ENCODE data around the gene TCHP.

The TCHP gene

DNA sequence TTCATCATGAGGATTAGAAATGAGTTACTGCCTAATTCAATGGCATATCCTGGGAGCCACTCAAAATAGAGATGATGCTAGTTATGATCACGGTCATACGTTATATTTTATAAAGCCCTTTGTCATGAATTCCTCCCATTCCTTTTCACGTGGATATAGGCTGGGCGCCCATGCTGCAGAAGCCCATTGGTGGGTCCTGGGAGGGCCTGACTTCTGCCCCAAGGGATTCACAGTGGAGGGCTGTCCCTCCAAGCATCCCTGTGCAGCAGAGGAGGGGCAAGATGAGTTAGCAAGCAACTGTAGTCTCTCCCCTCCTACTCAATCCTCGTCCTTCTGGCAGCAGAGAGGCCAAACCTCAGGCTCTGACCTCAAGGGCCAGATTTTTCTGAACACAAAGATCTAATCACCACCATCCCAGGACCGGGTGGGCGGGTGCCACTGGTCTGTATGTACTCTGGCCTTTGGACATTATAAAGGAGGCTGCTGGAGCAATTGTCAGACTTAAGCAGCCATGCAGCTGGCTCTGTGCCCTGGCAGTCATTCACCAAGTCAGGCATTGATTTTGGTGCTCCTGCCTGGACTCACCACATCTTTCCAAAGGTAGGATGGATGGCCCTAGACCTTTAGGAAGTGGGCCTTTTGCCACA lies 28.3 kb upstream of the TCHP start:
- no peak for DNase-seq (ENCODE audit: low spot score)
- in situ Hi-C loops (cut with MboI; ENCODE audit: low pct_unique_long_range_greater_than_20kb, low sequenced_read_pairs, unreplicated experiment) = no loop called here
- TF ChIP-seq, protein P1, sequence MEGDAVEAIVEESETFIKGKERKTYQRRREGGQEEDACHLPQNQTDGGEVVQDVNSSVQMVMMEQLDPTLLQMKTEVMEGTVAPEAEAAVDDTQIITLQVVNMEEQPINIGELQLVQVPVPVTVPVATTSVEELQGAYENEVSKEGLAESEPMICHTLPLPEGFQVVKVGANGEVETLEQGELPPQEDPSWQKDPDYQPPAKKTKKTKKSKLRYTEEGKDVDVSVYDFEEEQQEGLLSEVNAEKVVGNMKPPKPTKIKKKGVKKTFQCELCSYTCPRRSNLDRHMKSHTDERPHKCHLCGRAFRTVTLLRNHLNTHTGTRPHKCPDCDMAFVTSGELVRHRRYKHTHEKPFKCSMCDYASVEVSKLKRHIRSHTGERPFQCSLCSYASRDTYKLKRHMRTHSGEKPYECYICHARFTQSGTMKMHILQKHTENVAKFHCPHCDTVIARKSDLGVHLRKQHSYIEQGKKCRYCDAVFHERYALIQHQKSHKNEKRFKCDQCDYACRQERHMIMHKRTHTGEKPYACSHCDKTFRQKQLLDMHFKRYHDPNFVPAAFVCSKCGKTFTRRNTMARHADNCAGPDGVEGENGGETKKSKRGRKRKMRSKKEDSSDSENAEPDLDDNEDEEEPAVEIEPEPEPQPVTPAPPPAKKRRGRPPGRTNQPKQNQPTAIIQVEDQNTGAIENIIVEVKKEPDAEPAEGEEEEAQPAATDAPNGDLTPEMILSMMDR (IDR thresholded peaks at IDR 0.05; ENCODE audit: extremely low read depth, insufficient read depth, missing control alignments) = no peak

DNA sequence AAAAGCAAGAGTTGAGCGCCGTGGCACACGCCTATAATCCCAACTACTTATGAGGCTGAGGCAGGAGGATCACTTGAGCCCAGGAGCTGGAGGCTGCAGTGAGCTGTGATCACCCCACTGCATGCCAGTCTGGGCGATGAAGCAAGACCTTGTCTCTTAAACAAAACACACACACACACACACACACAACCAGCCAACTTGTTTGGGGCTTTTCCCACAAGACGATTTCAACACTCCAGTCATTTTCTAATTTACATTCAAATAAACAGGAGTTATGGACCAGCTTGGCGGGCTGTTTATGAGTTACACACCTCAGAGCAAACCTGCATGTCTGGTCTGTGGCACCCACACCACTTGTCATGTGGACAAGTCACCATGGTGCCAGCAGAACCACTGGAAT lies 26.4 kb upstream of the TCHP start:
- in situ Hi-C loops (cut with MboI; ENCODE audit: low pct_unique_long_range_greater_than_20kb, low sequenced_read_pairs, unreplicated experiment) = no loop called here

DNA sequence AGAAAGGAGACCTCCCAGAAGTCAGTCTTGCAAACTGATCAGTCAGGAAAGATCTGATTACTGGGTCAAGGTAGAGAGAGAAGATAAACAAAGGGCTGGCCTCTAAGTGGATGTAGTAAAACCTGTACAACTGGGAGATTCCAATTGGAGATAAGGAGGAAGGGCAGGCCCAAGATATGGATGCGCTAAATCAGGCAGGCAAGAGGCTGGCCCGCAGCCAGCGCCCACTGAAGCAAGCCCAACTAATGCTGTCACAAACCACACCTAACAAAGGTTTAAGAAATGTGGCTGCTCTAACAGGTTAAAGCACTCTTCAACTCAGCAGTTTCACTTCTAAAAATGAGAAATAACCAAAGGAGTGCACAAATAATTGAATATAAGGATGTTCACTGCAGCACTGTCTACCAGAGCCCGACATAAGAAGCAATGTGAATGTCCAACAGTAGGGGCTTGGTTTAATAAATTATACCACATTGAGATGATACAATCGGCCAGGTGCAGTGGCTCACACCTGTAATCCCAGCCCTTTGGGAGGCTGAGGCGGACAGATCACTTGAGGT lies 24.4 kb upstream of the TCHP start:
- peak; percentile 61 for DNase-seq (ENCODE audit: low spot score)
- TF ChIP-seq, protein P1 (IDR thresholded peaks at IDR 0.05; ENCODE audit: extremely low read depth, insufficient read depth, missing control alignments) = no peak
- in situ Hi-C loops (cut with MboI; ENCODE audit: low pct_unique_long_range_greater_than_20kb, low sequenced_read_pairs, unreplicated experiment) = no loop called here

More for the DNA sequence above, 26.4 kb upstream of the TCHP start:
- TF ChIP-seq, protein P1 (IDR thresholded peaks at IDR 0.05; ENCODE audit: extremely low read depth, insufficient read depth, missing control alignments) = no peak
- DNase-seq (ENCODE audit: low spot score) = no peak

DNA sequence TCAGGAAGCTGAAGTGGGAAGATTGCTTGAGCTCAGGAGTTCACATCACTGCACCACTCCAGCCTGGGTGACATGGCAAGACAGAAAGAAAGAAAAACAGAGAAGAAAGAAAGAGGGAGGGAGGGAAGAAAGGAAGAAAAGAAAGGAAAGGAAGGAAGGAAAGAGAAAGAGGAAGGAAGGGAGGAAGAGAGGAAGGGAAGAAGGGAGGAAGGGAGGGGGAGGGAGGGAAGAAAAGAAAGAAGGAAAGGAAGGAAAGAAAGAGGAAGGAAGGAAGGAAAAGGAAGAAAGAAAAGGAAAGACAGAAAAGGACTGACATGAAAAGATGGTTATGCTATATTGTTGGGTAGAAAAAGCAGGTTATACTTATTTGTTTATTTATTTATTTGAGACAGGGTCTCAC lies 23.7 kb upstream of the TCHP start:
- no peak for DNase-seq (ENCODE audit: low spot score)
- TF ChIP-seq, protein P1 (IDR thresholded peaks at IDR 0.05; ENCODE audit: extremely low read depth, insufficient read depth, missing control alignments) = no peak
- in situ Hi-C loops (cut with MboI; ENCODE audit: low pct_unique_long_range_greater_than_20kb, low sequenced_read_pairs, unreplicated experiment) = no loop called here

DNA sequence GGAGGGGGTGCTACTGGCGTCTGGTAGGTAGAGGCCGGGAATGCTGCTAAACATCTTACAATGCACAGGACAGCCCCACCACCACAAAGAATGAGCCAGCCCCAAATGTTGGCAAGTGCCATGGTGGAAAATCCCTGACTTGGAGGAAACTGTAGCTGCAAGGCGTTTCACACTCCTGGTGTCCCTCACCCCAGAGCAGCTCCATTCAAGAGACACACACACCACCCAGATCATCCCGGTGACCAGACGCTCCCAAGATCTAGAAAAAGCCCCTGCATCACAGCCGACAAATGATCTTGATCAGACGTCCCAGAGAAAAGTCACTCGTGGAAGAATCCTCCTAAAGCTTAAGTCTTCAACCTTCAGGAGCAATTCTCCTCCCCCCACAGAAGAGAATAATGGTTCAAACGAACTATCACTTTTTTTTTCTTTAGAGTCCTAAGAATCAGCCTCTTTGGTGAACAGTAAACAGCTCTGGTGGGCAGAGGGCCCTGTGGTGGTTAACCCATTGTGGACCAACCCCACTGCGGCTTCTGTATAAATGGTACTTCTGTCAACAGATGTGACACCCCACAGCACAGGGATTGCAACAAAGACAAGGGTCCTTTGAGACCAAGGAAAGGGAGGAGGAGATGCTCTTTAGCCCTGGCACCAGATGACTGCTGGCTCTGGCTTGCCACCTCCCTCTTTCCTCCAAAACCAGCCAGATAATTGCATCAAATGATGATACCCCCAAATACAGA lies 22.4 kb upstream of the TCHP start:
- TF ChIP-seq, protein P1 (IDR thresholded peaks at IDR 0.05; ENCODE audit: extremely low read depth, insufficient read depth, missing control alignments) = no peak
- in situ Hi-C loops (cut with MboI; ENCODE audit: low pct_unique_long_range_greater_than_20kb, low sequenced_read_pairs, unreplicated experiment) = no loop called here
- no peak for DNase-seq (ENCODE audit: low spot score)

DNA sequence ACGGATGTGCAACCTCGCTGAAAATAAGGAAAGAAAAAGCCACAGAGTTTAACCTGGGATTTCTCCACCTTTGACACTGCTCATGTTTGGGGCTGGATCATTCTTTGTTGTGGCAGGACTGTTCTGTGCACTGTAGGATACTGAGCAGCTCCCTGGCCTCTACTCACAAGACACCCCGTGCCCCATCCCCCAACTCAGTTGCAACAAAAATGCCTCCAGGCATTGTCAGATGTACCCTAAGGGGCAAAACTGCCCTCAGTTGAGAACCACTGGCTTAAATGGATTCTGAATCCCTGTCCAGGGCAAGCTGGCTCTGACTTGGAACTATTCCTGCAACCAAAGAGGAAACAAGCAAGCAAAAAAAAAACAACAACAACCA lies 21.8 kb upstream of the TCHP start:
- in situ Hi-C loops (cut with MboI; ENCODE audit: low pct_unique_long_range_greater_than_20kb, low sequenced_read_pairs, unreplicated experiment) = no loop called here
- DNase-seq (ENCODE audit: low spot score) = no peak
- TF ChIP-seq, protein P1 (IDR thresholded peaks at IDR 0.05; ENCODE audit: extremely low read depth, insufficient read depth, missing control alignments) = no peak
